Measurements from ENCODE around the gene SYT17.

GRCh38 chr16:19127674-19128131 lies 40.3 kb upstream of the SYT17 start:
- no peak for TF ChIP-seq POLR2AphosphoS5 (IDR thresholded peaks at IDR 0.05; ENCODE audit: low read depth, low read length)
- TF ChIP-seq REST (IDR thresholded peaks at IDR 0.05; ENCODE audit: insufficient read depth in 1 of 2, low read depth in 2 of 2, low read length in 2 of 2), result no peak
- TF ChIP-seq SIN3A (IDR thresholded peaks at IDR 0.05; ENCODE audit: borderline replicate concordance, insufficient read depth, low read length), result no peak
- TF ChIP-seq FOXP2 (optimal IDR thresholded peaks at IDR 0.05; ENCODE audit: borderline replicate concordance, extremely low read depth, extremely low read length, insufficient read depth), result no peak
